ENCODE measurements around the gene PTBP2.

- TF ChIP-seq TBP (IDR thresholded peaks at IDR 0.05; ENCODE audit: low read depth, low read length) (no peak), CTCF (IDR thresholded peaks at IDR 0.05; ENCODE audit: control extremely low read depth in 1 of 3, insufficient read depth in 1 of 3, low read depth in 1 of 3, low read length in 3 of 3) (no peak), EP300 (IDR thresholded peaks at IDR 0.05; ENCODE audit: borderline replicate concordance in 1 of 2, low read depth in 2 of 2, low read length in 2 of 2) (no peak), CEBPB (IDR thresholded peaks at IDR 0.05; ENCODE audit: low read depth, low read length) (no peak), POLR2A (IDR thresholded peaks at IDR 0.05; ENCODE audit: control extremely low read depth in 1 of 2, low read depth in 2 of 2, low read length in 2 of 2) (no peak), HDAC6 (IDR thresholded peaks at IDR 0.05; ENCODE audit: low read depth, low read length) (no peak)
Observed at GRCh38 chr1:96843196-96843595, 121.6 kb downstream of the PTBP2 start.

All from H1 (cell line).